HepG2 (cell line): ENCODE results near the gene ITGB2. TPM values are rescaled to one million over a fixed set of nuclear protein-coding genes. Genes with fewer than 3 reads are reported as not detected.
A peak's percentile ranks its signal among the peaks of the same experiment; 100 is the strongest.

Experiments used
- AKNA ChIP-seq: sonication (generic); formaldehyde crosslinking; IDR thresholded peaks from 2 replicates; pipeline ENCODE4 v1.4.0; 2020; ENCODE audit warnings: missing genetic modification reagents, borderline replicate concordance
- BATF2 ChIP-seq: sonication (generic); formaldehyde crosslinking; IDR thresholded peaks from 2 replicates; pipeline ENCODE4 v1.8.0; 2022; ENCODE audit warnings: mild to moderate bottlenecking, missing genetic modification reagents, moderate library complexity
- DMTF1 ChIP-seq: sonication (generic); formaldehyde crosslinking; IDR thresholded peaks from 2 replicates; pipeline ENCODE4 v1.4.0; 2020; ENCODE audit warnings: mild to moderate bottlenecking, missing genetic modification reagents
- FLYWCH1 ChIP-seq: sonication (generic); formaldehyde crosslinking; IDR thresholded peaks from 2 replicates; pipeline ENCODE4 v1.8.1; 2023; ENCODE audit warnings: mild to moderate bottlenecking, missing genetic modification reagents
- GRHL1 ChIP-seq: sonication (generic); formaldehyde crosslinking; conservative IDR thresholded peaks from 2 replicates; pipeline ENCODE4 v1.8.0; 2022; ENCODE audit warnings: missing genetic modification reagents
- HDAC2 ChIP-seq: sonication (generic); formaldehyde crosslinking; IDR thresholded peaks from 2 replicates; pipeline ENCODE4 v1.4.0; 2020; ENCODE audit warnings: missing genetic modification reagents
- PBX2 ChIP-seq: IDR thresholded peaks from 2 replicates; pipeline ENCODE4 v1.6.1; 2016; ENCODE audit warnings: control low read depth
- SNAI1 ChIP-seq: sonication (generic); formaldehyde crosslinking; IDR thresholded peaks from 2 replicates; pipeline ENCODE4 v1.5.0; 2020; ENCODE audit warnings: mild to moderate bottlenecking, missing genetic modification reagents, borderline replicate concordance
- ZBTB7B ChIP-seq: sonication (generic); formaldehyde crosslinking; IDR thresholded peaks from 2 replicates; pipeline ENCODE4 v1.4.0; 2020; ENCODE audit warnings: missing genetic modification reagents
- ZNF510 ChIP-seq: sonication (generic); formaldehyde crosslinking; IDR thresholded peaks from 2 replicates; pipeline ENCODE4 v1.4.0; 2020; ENCODE audit warnings: low read depth, mild to moderate bottlenecking, missing genetic modification reagents
- ZNF781 ChIP-seq: sonication (generic); formaldehyde crosslinking; IDR thresholded peaks from 2 replicates; pipeline ENCODE4 v1.5.1; 2020; ENCODE audit warnings: borderline replicate concordance, mild to moderate bottlenecking, missing genetic modification reagents; ENCODE audit errors: not compliant biosample characterization
- polyA plus RNA-seq, 8 experiments: library from polyadenylated mRNA; depleted of rRNA in 3 of 8; stranded (reverse) in 7 of 8; unstranded in 1 of 8; fragments of >200 nt; fragmentation: Illumina TruSeq in 4 of 8; extraction: Trizol in 4 of 8; gene quantifications; 2 replicates each; pipeline versions ENCODE4 v1.2.1 to v1.2.3, GENCODE V29; 2011 to 2016; ENCODE audit warnings: low read depth in 4 of 8, missing spikeins in 1 of 8, mixed read lengths in 1 of 8; ENCODE audit not compliant: insufficient read depth in 1 of 8
- total RNA-seq, 5 experiments: library from RNA; depleted of rRNA; stranded (reverse); fragments of >200 nt; fragmentation: Illumina TruSeq; extraction: Trizol; gene quantifications; 2 replicates each; pipeline ENCODE4 v1.2.3, GENCODE V29; 2016; ENCODE audit warnings: low read depth in 1 of 5
- TF ChIP-seq, protein P1 (sequence below): sonication (generic); formaldehyde crosslinking; IDR thresholded peaks from 2 replicates; pipeline ENCODE4 v1.8.1; 2022; ENCODE audit warnings: low read depth, mild to moderate bottlenecking, missing genetic modification reagents
- TF ChIP-seq, protein P2 (sequence below): sonication (generic); formaldehyde crosslinking; IDR thresholded peaks from 2 replicates; pipeline ENCODE4 v1.4.0; 2020; ENCODE audit warnings: mild to moderate bottlenecking, missing genetic modification reagents

The ITGB2 gene
- total and polyA plus RNA-seq, 2 of the 13 experiments (the other 11 are each of a cell fraction or from before 2014, with no cell fraction given) = 4.2 to 18.0 TPM

- TF ChIP-seq BATF2 (no peak), DMTF1 (CRISPR knock-in tag) (no peak), ZNF510 (CRISPR knock-in tag) (no peak), FLYWCH1 (no peak), GRHL1 (CRISPR knock-in tag) (no peak), AKNA (no peak), HDAC2 (0 out of 2 replicates have a peak, but pooled peaks have one; percentile 2), SNAI1 (CRISPR knock-in tag) (no peak), ZNF781 (no peak), ZBTB7B (CRISPR knock-in tag) (0 out of 2 replicates have a peak, but pooled peaks have one; percentile 8), PBX2 (CRISPR knock-in tag) (no peak)
- TF ChIP-seq, protein P1, sequence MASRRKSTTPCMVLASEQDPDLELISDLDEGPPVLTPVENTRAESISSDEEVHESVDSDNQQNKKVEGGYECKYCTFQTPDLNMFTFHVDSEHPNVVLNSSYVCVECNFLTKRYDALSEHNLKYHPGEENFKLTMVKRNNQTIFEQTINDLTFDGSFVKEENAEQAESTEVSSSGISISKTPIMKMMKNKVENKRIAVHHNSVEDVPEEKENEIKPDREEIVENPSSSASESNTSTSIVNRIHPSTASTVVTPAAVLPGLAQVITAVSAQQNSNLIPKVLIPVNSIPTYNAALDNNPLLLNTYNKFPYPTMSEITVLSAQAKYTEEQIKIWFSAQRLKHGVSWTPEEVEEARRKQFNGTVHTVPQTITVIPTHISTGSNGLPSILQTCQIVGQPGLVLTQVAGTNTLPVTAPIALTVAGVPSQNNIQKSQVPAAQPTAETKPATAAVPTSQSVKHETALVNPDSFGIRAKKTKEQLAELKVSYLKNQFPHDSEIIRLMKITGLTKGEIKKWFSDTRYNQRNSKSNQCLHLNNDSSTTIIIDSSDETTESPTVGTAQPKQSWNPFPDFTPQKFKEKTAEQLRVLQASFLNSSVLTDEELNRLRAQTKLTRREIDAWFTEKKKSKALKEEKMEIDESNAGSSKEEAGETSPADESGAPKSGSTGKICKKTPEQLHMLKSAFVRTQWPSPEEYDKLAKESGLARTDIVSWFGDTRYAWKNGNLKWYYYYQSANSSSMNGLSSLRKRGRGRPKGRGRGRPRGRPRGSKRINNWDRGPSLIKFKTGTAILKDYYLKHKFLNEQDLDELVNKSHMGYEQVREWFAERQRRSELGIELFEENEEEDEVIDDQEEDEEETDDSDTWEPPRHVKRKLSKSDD (CRISPR knock-in tag) = no peak
- TF ChIP-seq, protein P2, sequence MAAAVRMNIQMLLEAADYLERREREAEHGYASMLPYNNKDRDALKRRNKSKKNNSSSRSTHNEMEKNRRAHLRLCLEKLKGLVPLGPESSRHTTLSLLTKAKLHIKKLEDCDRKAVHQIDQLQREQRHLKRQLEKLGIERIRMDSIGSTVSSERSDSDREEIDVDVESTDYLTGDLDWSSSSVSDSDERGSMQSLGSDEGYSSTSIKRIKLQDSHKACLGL (CRISPR knock-in tag) = no peak
Observed at GRCh38 chr21:44847261-44848056, 73.2 kb downstream of the ITGB2 start (continued).
